Mesodermal cell (in vitro differentiated cells): ENCODE results near the gene SCAMP1.
"Not testable (repeated sequence)": the region's sequence is repeated elsewhere in the genome, so short reads cannot be mapped to it uniquely, and the experiment has no call there.

Experiments
- H3K27ac ChIP-seq: 2 replicates; pipeline ENCODE4 v1.7.0; 2013; ENCODE audit warnings: mild to moderate bottlenecking, low read depth, low read length, moderate library complexity; ENCODE audit not compliant: severe bottlenecking
- H3K36me3 ChIP-seq: 2 replicates; pipeline ENCODE4 v1.7.1; 2013; ENCODE audit warnings: mild to moderate bottlenecking, low read length, moderate library complexity; ENCODE audit not compliant: control insufficient read depth, insufficient read depth
- H3K4me1 ChIP-seq: one replicate; pipeline ENCODE4 v1.7.1; 2013; ENCODE audit warnings: mild to moderate bottlenecking, low read length; ENCODE audit not compliant: insufficient read depth, control insufficient read depth, poor library complexity, severe bottlenecking
- H3K4me3 ChIP-seq: 2 replicates; pipeline ENCODE4 v1.7.0; 2013; ENCODE audit warnings: low read length, control low read depth, mild to moderate bottlenecking; ENCODE audit not compliant: insufficient read depth, poor library complexity, severe bottlenecking; ENCODE audit errors: extremely low read depth
- H3K9me3 ChIP-seq: 2 replicates; pipeline ENCODE4 v1.7.1; 2013; ENCODE audit warnings: mild to moderate bottlenecking, low read length, moderate library complexity; ENCODE audit not compliant: control insufficient read depth
- WGBS, 2 experiments: methylation state at CpG; one replicate each; pipeline ENCODE4 v1.1.5; 2013; ENCODE audit warnings: missing lambda C conversion rate in 2 of 2; ENCODE audit not compliant: insufficient coverage in 2 of 2; 5-methylcytosine and 5-hydroxymethylcytosine counted together

The SCAMP1 gene

DNA sequence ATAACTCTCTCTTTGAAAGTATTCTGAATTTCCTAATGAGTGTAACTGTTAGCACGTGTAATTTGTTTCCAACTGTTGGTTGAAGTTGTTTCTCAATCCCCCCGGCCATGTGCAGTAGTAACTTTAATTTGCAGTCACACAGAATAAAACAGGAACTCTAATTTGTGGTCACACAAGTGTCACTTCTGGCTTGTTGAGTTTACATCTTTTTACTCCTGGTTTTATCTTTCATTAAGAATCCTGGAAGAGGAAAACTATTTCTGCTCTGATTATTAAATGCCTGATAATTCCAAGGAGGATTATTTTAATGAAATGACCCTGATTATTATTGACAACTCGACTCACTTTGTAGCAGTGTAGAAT lies 1.2 kb downstream of the SCAMP1 start:
- H3K4me1 ChIP-seq: peaks cover 4% of the 10 kb centered on the region
- no peaks in the 10 kb centered on the region for H3K9me3 ChIP-seq
- WGBS, 2 experiments: 20% methylated on average over 1 of the region's 3 CpGs; no CpG with 5 or more reads in 1 of the 2 experiments
- no peak overlapping the region for H3K27ac ChIP-seq
- peaks cover 8% of the 10 kb centered on the region for H3K36me3 ChIP-seq
- peak overlapping the region; percentile 96 for H3K4me3 ChIP-seq

DNA sequence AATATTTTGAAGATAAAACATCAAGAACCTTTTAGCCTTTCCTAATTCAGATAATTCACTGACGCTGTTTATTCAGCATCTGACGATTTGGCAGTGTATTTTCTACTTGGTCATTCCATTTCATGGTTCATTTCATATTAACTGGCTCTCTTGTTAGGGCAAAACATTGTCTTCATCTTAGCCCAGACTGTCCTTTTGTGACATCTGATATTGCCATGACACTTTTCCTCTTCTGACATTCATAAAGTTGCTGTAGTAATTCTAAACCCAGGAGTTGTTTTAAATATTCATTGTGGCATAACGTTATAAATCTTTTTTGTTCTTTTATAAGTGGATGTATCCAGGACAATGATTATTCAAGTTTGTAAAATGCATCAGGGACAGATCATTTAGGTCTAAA lies 1.8 kb downstream of the SCAMP1 start:
- Histone ChIP-seq H3K4me3 (no peak overlapping the region), H3K9me3 (no peaks in the 10 kb centered on the region), H3K4me1 (peaks cover 4% of the 10 kb centered on the region), H3K36me3 (peaks cover 5% of the 10 kb centered on the region), H3K27ac (no peak overlapping the region)
- 78 to 100% methylated on average over 2 to 3 of the region's 3 CpGs for WGBS, 2 experiments

DNA sequence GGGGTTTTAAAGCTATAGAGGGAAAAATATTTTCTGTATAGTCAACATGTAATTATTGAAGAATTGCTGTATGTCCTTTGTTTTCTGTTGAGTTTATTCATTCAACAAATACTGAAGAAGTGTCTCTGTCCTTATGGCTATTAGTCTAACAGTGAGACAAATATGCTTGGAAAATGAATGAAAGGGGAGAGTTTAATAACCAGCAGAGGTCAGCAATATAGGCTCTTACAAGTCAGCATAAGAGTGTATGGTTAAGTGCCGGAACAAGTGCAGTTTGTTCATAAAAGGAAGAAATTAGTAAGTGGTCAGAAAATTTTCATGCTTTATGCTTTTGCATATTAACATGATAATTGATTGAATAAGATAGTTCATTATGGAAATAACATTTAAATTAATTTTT lies 3.6 kb downstream of the SCAMP1 start:
- Histone ChIP-seq H3K4me3 (no peak overlapping the region), H3K9me3 (no peaks in the 10 kb centered on the region), H3K27ac (no peak overlapping the region), H3K36me3 (no peaks in the 10 kb centered on the region), H3K4me1 (peaks cover 4% of the 10 kb centered on the region)
- no CpG with 5 or more reads among the region's 1 CpG for WGBS, 2 experiments

DNA sequence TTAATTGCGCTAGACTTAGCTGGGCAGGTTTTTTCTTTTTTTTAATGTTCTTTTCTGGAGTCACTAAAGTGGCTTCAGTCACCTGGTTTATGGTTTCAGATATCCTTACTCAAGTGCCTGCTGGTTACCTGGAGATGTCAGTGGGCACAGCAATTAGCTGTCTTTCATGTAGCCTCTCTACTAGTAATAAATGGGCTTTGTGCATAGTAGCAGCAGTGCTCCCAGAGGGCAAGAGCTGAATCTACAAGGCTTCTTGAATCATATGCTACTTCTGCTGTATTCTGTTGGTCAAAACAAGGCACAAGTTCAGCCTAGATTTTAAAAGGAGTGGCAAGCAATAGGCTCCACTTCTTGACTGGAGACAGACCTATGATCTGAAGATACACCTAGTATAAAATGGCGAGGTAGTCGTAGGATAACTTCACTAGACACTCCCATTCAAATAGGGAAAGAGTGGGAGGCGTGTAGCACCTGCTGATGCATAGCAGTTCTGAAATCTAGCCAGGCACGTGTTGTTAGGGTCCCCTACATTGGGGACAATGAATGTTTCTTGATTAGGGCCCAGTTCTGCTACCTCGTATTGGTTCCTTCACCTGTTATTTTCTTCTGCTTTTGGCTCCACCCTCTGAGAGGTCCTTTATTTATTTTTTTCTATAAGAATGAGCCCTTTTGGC lies 7.0 kb downstream of the SCAMP1 start:
- Histone ChIP-seq H3K4me1 (no peaks in the 10 kb centered on the region), H3K27ac (no peak overlapping the region), H3K4me3 (no peak overlapping the region), H3K9me3 (no peaks in the 10 kb centered on the region), H3K36me3 (no peaks in the 10 kb centered on the region)
- WGBS, 2 experiments: 94 to 100% methylated on average over 3 to 6 of the region's 6 CpGs

DNA sequence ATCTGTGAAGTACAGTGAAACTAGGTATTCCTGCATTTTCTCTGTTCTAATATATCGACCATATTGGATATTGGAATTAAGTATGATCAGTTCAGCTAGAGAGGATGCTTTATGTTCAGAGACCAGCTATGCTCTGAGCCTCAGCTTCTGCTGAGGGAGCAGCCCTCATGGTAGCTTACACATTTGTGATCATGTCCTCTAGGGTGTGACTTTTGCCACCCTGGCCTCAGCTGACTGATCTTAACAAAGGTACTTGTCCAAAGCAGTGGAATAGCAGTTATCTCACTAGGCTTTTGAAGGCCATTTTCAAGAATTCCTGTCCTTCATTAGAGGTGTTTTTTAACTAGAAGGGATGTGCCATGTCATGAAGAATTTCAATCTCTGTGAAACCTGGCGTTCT lies 9.3 kb downstream of the SCAMP1 start:
- WGBS, 2 experiments: 100% methylated on average over 1 of the region's 2 CpGs; no CpG with 5 or more reads in 1 of the 2 experiments
- H3K4me1 ChIP-seq: no peaks in the 10 kb centered on the region
- H3K27ac ChIP-seq: no peak overlapping the region
- no peak overlapping the region for H3K4me3 ChIP-seq
- H3K36me3 ChIP-seq: no peaks in the 10 kb centered on the region
- H3K9me3 ChIP-seq: no peaks in the 10 kb centered on the region

DNA sequence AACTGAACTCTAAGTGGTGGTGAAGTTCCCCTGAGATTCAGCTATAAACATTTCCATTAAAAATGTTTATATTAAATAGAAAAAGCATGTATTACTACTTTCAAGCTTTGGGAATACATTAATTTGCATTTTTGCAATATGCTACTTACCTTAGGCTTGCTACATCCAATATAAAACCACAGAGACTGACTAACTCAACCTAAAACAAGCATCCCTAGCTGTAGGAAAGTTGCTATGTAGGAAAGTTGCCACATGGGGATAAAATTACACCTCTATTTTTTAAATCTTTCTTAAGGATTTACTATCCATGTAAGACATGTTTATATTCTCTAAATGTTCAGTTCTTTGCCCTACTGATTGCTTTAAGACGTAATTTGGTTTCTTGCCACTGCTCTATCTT lies 12.8 kb downstream of the SCAMP1 start:
- Histone ChIP-seq H3K4me3 (no peak overlapping the region), H3K36me3 (no peaks in the 10 kb centered on the region), H3K4me1 (no peaks in the 10 kb centered on the region), H3K27ac (no peak overlapping the region), H3K9me3 (no peaks in the 10 kb centered on the region)
- WGBS, 2 experiments: no CpG with 5 or more reads among the region's 1 CpG

DNA sequence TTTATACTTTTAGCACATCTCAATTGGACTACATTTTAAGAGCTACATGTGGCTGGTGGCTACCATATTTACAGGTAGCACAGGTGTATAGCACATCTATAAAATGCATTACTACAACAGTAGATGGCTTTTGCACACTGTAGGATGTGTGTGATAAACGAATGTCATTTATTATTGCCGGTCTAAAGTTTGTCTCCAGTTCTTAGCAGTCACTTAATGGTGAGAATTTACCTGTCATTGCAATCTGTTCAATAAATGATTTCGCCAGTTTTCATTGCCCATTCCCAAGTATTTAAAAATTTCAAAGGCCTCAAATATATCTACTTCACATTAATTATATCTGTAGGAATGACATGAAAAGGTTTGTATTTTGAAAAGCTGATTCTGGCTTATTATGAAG lies 15.9 kb downstream of the SCAMP1 start:
- Histone ChIP-seq H3K4me1 (no peaks in the 10 kb centered on the region), H3K27ac (no peak overlapping the region), H3K9me3 (no peaks in the 10 kb centered on the region), H3K36me3 (no peaks in the 10 kb centered on the region), H3K4me3 (no peak overlapping the region)
- 100% methylated on average over 1 of the region's 3 CpGs; no CpG with 5 or more reads in 1 of the 2 experiments for WGBS, 2 experiments

DNA sequence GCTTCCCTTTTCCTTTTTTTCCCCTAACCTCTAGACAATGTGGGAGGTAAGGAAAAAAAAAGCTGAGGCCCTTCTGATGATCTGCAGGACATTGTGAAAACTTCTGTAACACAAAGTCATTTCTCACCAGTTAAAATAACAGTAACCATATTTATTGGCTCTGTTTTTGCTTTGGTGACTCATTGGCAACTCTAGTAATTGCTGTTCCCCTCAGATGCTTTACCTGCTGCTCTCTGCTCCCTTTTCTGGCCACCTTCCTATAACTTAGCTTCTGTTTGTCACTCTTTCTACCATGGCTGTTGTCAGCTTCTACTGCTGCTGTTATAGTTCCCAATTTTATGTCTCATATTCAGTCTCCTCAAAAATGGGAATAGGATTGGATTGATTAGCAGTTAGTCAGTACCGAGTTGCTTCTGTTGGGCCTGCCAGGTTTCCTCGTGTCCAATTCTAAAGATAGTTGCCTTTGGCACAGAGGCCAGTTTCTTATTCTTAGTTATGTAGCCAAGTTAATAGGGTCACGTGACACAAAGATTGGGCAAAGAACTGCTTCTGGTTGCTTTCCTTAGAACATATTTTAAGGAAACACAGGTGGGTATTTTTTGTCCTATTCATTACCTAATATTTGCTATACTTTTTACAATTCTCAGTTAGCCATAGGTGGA lies 16.8 kb downstream of the SCAMP1 start:
- H3K27ac ChIP-seq: no peak overlapping the region
- WGBS, 2 experiments: 93 to 100% methylated on average over 2 to 3 of the region's 3 CpGs
- H3K4me3 ChIP-seq: no peak overlapping the region
- no peaks in the 10 kb centered on the region for H3K36me3 ChIP-seq
- no peaks in the 10 kb centered on the region for H3K4me1 ChIP-seq
- H3K9me3 ChIP-seq: no peaks in the 10 kb centered on the region

DNA sequence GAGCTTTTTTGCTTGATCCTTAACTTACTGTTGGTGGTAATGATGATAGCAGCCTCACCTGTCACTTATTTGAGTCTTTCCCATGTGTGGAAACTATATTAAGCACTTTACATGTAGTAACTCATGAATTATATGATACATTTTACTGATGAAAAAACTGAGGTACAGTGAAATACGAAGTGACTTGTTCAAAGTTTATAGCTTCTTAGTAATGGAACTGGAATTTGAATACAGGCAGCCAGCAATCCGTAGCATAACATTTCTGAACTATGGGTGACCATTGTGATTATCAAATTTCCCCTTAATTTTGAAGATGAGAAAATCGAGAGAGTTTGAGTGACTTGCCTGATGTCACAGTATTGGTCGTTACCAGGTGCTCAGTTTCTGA lies 17.3 kb downstream of the SCAMP1 start:
- H3K9me3 ChIP-seq: no peaks in the 10 kb centered on the region
- no peak overlapping the region for H3K27ac ChIP-seq
- no peaks in the 10 kb centered on the region for H3K36me3 ChIP-seq
- WGBS, 2 experiments: 100% methylated on average over 2 of the region's 4 CpGs
- H3K4me1 ChIP-seq: no peaks in the 10 kb centered on the region
- no peak overlapping the region for H3K4me3 ChIP-seq

DNA sequence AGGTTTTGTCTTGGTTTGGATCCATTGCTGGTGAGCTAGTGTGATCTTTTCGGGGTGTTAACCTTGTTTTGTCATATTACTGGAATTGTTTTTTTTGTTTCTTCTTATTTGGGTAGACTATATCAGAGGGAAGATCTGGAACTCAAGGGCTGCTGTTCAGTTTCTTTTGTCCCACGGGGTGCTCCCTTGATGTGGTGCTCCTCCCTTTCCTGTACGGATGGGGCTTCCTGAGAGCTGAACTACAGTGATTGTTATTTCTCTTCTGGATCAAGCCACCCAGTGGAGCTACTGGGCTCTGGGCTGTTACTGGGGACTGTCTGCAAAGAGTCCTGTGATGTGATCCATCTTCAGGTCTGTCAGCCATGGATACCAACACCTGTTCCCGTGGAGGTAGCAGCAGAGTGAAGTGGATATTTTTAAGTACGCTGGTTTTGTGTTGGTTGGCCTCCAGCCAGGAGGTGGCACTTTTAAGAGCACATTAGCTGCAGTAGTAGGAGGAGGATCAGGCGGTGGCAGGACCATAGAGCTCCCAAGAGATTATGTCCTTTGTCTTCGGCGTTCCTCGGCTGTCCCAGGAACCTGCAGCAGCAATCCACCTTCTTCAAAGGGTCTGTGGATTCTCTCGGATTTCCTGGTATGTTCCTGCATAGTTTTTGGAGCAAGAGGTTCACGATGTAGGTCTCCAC lies 27.2 kb downstream of the SCAMP1 start:
- H3K27ac ChIP-seq: no peak overlapping the region
- H3K4me3 ChIP-seq: no peak overlapping the region
- H3K36me3 ChIP-seq: peaks cover 9% of the 10 kb centered on the region
- no peaks in the 10 kb centered on the region for H3K9me3 ChIP-seq
- H3K4me1 ChIP-seq: no peaks in the 10 kb centered on the region
- WGBS, 2 experiments: 89 to 91% methylated on average over 9 to 10 of the region's 11 CpGs

DNA sequence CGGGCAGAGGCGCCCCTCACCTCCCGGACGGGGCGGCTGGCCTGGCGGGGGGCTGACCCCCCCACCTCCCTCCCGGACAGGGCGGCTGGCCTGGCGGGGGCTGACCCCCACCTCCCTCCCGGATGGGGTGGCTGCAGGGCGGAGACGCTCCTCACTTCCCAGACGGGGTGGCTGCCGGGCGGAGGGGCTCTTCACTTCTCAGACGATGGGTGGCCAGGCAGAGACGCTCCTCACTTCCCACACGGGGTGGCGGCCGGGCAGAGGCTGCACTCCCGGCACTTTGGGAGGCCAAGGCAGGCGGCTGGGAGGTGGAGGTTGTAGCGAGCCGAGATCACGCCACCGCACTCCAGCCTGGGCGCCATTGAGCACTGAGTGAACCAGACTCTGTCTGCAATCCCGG lies 30.9 kb downstream of the SCAMP1 start:
- H3K4me1 ChIP-seq, H3K9me3 ChIP-seq, H3K4me3 ChIP-seq, H3K27ac ChIP-seq: not testable (repeated sequence)
- peaks cover 13% of the 10 kb centered on the region for H3K36me3 ChIP-seq
- 76 to 99% methylated on average over 2 to 19 of the region's 28 CpGs for WGBS, 2 experiments
